HL-60 (cell line): ENCODE results near the gene SH3BP5L.

Experiments used
- DNase-seq, 2 experiments: peaks; one replicate each; pipeline ENCODE4 v3.0.0-alpha.2; 2010 to 2020; ENCODE audit warnings: low read depth in 1 of 2, low spot score in 1 of 2
- H3K27ac ChIP-seq: fragments of 250-450 bp; sonication (Bioruptor Pico); replicated peaks from 2 replicates; pipeline ENCODE4 v1.5.1; 2020; ENCODE audit warnings: mild to moderate bottlenecking, moderate library complexity
- H3K27me3 ChIP-seq: fragments of 250-450 bp; sonication (Bioruptor Pico); 2 replicates; pipeline ENCODE4 v1.5.1; 2021; ENCODE audit warnings: mild to moderate bottlenecking, moderate library complexity; ENCODE audit not compliant: insufficient read depth, poor library complexity, severe bottlenecking
- H3K4me3 ChIP-seq: replicated peaks from 2 replicates; pipeline ENCODE4 v1.5.1; 2011; ENCODE audit warnings: mild to moderate bottlenecking, control low read depth, low read length; ENCODE audit not compliant: insufficient read depth
- GABPA ChIP-seq: IDR thresholded peaks from 2 replicates; pipeline ENCODE4 v1.6.1; 2012; ENCODE audit warnings: low read depth
- POLR2AphosphoS5 ChIP-seq: IDR thresholded peaks from 2 replicates; pipeline ENCODE4 v1.6.1; 2012; ENCODE audit warnings: low read depth
- REST ChIP-seq: IDR thresholded peaks from 2 replicates; pipeline ENCODE4 v1.6.1; 2012; ENCODE audit warnings: low read depth; ENCODE audit not compliant: insufficient replicate concordance
- SPI1 ChIP-seq: IDR thresholded peaks from 2 replicates; pipeline ENCODE4 v1.6.1; 2012; ENCODE audit warnings: low read depth, mild to moderate bottlenecking, borderline replicate concordance
- TF ChIP-seq, protein P1 (sequence below): IDR thresholded peaks from one replicate; pipeline ENCODE4 v1.5.1; 2011; ENCODE audit warnings: low read length, control low read depth, inconsistent platforms; ENCODE audit not compliant: insufficient read depth

The SH3BP5L gene

GRCh38 chr1:248818505-248819374, 7.0 kb downstream of the SH3BP5L start:
- TF ChIP-seq REST = no peak
- TF ChIP-seq POLR2AphosphoS5 = no peak
- H3K27me3 ChIP-seq = no peaks in the 10 kb centered on the region
- H3K27ac ChIP-seq = no peak overlapping the region; the same call in 1 of the 2 replicates
- H3K4me3 ChIP-seq = no peak overlapping the region
- DNase-seq = no peak

DNA sequence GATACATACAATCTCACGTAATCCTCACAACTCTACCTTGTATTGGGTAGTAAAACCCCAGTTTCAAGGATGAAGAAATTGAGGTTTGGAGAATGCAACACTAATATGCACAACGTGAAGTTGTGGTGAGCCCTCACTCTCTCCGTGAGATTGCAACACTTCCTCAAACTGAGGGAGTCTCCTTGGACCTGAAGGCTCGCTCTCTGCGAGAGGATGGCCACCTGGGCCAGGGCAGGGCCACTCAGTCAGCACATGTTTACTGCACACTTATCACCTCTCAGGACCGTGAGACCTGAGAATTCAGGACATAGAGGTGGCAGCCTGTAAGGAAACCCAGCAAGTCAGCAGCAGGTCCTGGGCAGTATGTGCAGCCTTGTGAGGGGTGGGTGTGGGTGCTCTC, 8.7 kb downstream of the SH3BP5L start:
- TF ChIP-seq, protein P1, sequence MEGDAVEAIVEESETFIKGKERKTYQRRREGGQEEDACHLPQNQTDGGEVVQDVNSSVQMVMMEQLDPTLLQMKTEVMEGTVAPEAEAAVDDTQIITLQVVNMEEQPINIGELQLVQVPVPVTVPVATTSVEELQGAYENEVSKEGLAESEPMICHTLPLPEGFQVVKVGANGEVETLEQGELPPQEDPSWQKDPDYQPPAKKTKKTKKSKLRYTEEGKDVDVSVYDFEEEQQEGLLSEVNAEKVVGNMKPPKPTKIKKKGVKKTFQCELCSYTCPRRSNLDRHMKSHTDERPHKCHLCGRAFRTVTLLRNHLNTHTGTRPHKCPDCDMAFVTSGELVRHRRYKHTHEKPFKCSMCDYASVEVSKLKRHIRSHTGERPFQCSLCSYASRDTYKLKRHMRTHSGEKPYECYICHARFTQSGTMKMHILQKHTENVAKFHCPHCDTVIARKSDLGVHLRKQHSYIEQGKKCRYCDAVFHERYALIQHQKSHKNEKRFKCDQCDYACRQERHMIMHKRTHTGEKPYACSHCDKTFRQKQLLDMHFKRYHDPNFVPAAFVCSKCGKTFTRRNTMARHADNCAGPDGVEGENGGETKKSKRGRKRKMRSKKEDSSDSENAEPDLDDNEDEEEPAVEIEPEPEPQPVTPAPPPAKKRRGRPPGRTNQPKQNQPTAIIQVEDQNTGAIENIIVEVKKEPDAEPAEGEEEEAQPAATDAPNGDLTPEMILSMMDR = no peak
- peak; percentile 99 for TF ChIP-seq POLR2AphosphoS5
- TF ChIP-seq SPI1 = peak; percentile 96
- no peaks in the 10 kb centered on the region for H3K27me3 ChIP-seq
- H3K27ac ChIP-seq = peak overlapping the region; percentile 62
- DNase-seq = peak; percentile 91 to 96
- no peak overlapping the region for H3K4me3 ChIP-seq

DNA sequence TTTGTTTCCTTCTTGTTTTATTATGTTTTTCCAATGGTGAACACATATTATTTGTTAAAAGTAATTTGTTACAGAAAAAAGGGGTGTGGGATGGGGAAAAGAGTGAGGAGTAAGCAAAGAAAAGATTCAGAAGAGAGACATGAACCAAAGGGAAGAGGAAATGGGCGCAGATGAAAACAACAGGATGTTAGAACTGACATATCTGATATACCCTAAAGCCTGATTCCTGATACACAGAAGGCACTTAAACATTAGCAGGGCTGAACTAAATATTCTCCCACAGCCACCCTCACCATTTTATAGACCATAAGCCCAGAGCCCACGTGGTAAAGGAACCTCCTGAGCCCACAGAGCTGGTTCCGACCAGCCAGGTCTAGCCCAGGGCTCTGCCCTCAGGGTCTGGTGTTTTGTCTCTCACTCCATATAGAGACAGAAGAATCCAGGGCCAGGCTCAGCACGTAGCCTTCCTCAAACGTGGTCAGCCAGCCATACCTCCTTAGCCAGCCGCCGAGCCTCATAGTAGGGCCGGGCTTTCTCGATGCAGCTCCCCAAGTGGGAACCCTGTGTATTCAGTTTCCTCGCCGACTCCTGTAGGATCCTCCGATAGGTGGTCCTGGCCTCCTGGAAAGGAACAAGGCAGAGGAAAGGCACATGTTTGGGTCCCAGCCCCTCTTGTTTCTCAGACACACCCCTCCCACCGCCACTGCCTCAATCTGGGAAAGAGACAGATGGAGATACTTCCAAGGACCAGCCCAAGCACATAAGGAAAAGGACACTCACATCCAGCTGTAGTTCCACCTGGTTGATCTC, 9.5 kb downstream of the SH3BP5L start:
- DNase-seq = no peak

More for the DNA sequence above, 9.5 kb downstream of the SH3BP5L start:
- Histone ChIP-seq H3K27me3 (no peaks in the 10 kb centered on the region), H3K4me3 (no peak overlapping the region), H3K27ac (peak overlapping the region; percentile 58)
- TF ChIP-seq GABPA (no peak), POLR2AphosphoS5 (no peak), SPI1 (no peak), REST (no peak)
- TF ChIP-seq, protein P1 = no peak
